Endodermal cell (in vitro differentiated cells): ENCODE measurements around the gene ZDHHC5. TPM values are rescaled to one million over a fixed set of nuclear protein-coding genes. Genes with fewer than 3 reads are reported as not detected.
A peak's percentile ranks its signal among the peaks of the same experiment; 100 is the strongest.

Experiments
- DNase-seq: peaks from one replicate; pipeline ENCODE4 v3.0.0-alpha.2; 2017
- H3K27ac ChIP-seq: 2 replicates; pipeline ENCODE4 v1.5.1; 2013; ENCODE audit warnings: mild to moderate bottlenecking, low read depth, low read length, moderate library complexity
- H3K27me3 ChIP-seq: 2 replicates; pipeline ENCODE4 v1.6.1; 2013; ENCODE audit warnings: mild to moderate bottlenecking, low read length, moderate library complexity; ENCODE audit not compliant: insufficient read depth, control insufficient read depth, poor library complexity, severe bottlenecking
- H3K36me3 ChIP-seq: 2 replicates; pipeline ENCODE4 v1.7.0; 2013; ENCODE audit warnings: mild to moderate bottlenecking, low read length, moderate library complexity; ENCODE audit not compliant: control insufficient read depth, insufficient read depth
- H3K4me1 ChIP-seq: one replicate; pipeline ENCODE4 v1.7.0; 2013; ENCODE audit warnings: low read length; ENCODE audit not compliant: control insufficient read depth, insufficient read depth
- H3K4me3 ChIP-seq: 2 replicates; pipeline ENCODE4 v1.5.1; 2013; ENCODE audit warnings: mild to moderate bottlenecking, low read length, moderate library complexity
- H3K9ac ChIP-seq: 2 replicates; pipeline ENCODE4 v1.6.1; 2013; ENCODE audit warnings: mild to moderate bottlenecking, low read length, moderate library complexity; ENCODE audit not compliant: poor library complexity, severe bottlenecking; ENCODE audit errors: extremely low read depth
- H3K9me3 ChIP-seq: 2 replicates; pipeline ENCODE4 v1.6.1; 2013; ENCODE audit warnings: mild to moderate bottlenecking, low read length, moderate library complexity; ENCODE audit not compliant: control insufficient read depth
- H3K27ac Mint-ChIP-seq: 2 replicates; pipeline ENCODE4 v1.8.0; 2020; ENCODE audit warnings: mixed read lengths
- H3K27me3 Mint-ChIP-seq: 2 replicates; pipeline ENCODE4 v1.8.0; 2021; ENCODE audit warnings: mild to moderate bottlenecking, mixed read lengths; ENCODE audit not compliant: insufficient read depth
- H3K36me3 Mint-ChIP-seq: 2 replicates; pipeline ENCODE4 v1.8.0; 2020; ENCODE audit warnings: low read depth, mixed read lengths
- H3K4me1 Mint-ChIP-seq: 2 replicates; pipeline ENCODE4 v1.8.0; 2020; ENCODE audit warnings: mixed read lengths
- H3K4me3 Mint-ChIP-seq: 2 replicates; pipeline ENCODE4 v1.8.0; 2020; ENCODE audit warnings: mild to moderate bottlenecking, moderate library complexity, mixed read lengths
- H3K9me3 Mint-ChIP-seq: 2 replicates; pipeline ENCODE4 v1.8.0; 2020; ENCODE audit warnings: mild to moderate bottlenecking, mixed read lengths
- CTCF ChIP-seq: fragments of 200-600 bp; sonication (generic); conservative IDR thresholded peaks from 2 replicates; pipeline ENCODE4 v1.5.0; 2021; ENCODE audit warnings: antibody characterized with exemption, mild to moderate bottlenecking
- WGBS, 2 experiments: methylation state at CpG; one replicate each; pipeline versions ENCODE4 v1.1.5 to v1.1.7; 2013; ENCODE audit warnings: missing lambda C conversion rate in 2 of 2, mixed read lengths in 1 of 2; ENCODE audit not compliant: insufficient coverage in 1 of 2, insufficient read length in 1 of 2; 5-methylcytosine and 5-hydroxymethylcytosine counted together
- total RNA-seq, 2 donors: library from RNA; stranded (reverse); fragmentation: NEBNext Ultra II Directional in 1 of 2; extraction: Animal tissue kit (Norgen Biotek cat#: 25700) in 1 of 2; gene quantifications; 2 replicates in 1 of 2; 3 replicates in 1 of 2; pipeline ENCODE4 v1.2.1, GENCODE V29; 2021

Gene ZDHHC5
- total RNA-seq, 2 donors from 2014 or later = 70.7 to 77.1 TPM

GRCh38 chr11:57646194-57646798 lies 21.6 kb upstream of the ZDHHC5 start:
- peak overlapping the region; percentile 43 for H3K4me3 Mint-ChIP-seq
- H3K27ac ChIP-seq = no peak overlapping the region
- H3K9me3 ChIP-seq = no peaks in the 10 kb centered on the region
- H3K9me3 Mint-ChIP-seq = no peaks in the 10 kb centered on the region
- H3K36me3 ChIP-seq = peaks cover 36% of the 10 kb centered on the region
- H3K27me3 Mint-ChIP-seq = no peaks in the 10 kb centered on the region
- H3K4me3 ChIP-seq = no peak overlapping the region
- H3K27me3 ChIP-seq = no peaks in the 10 kb centered on the region
- peaks cover 41% of the 10 kb centered on the region for H3K4me1 ChIP-seq
- no peak overlapping the region for H3K9ac ChIP-seq
- 62 to 76% methylated on average over 7 to 10 of the region's 10 CpGs for WGBS, 2 experiments
- H3K27ac Mint-ChIP-seq = peak overlapping the region; percentile 71
- H3K36me3 Mint-ChIP-seq = peaks cover 25% of the 10 kb centered on the region
- TF ChIP-seq CTCF = no peak
- peaks cover 77% of the 10 kb centered on the region for H3K4me1 Mint-ChIP-seq
- peak; percentile 63 for DNase-seq

GRCh38 chr11:57646799-57647303 lies 21.1 kb upstream of the ZDHHC5 start:
- Histone ChIP-seq H3K4me3 (no peak overlapping the region), H3K9ac (no peak overlapping the region), H3K4me1 (peaks cover 41% of the 10 kb centered on the region), H3K9me3 (no peaks in the 10 kb centered on the region), H3K27me3 (no peaks in the 10 kb centered on the region), H3K27ac (no peak overlapping the region), H3K36me3 (peaks cover 31% of the 10 kb centered on the region)
- 11 to 12% methylated on average over 7 to 22 of the region's 23 CpGs for WGBS, 2 experiments
- DNase-seq = peak; percentile 78
- peaks cover 74% of the 10 kb centered on the region for H3K4me1 Mint-ChIP-seq
- H3K27ac Mint-ChIP-seq = peak overlapping the region; percentile 71
- H3K36me3 Mint-ChIP-seq = peaks cover 19% of the 10 kb centered on the region
- peak overlapping the region; percentile 43 for H3K4me3 Mint-ChIP-seq
- no peaks in the 10 kb centered on the region for H3K9me3 Mint-ChIP-seq
- no peaks in the 10 kb centered on the region for H3K27me3 Mint-ChIP-seq
- TF ChIP-seq CTCF = no peak

- Histone ChIP-seq H3K4me3 (peak overlapping the region; percentile 15), H3K9ac (no peak overlapping the region), H3K27ac (no peak overlapping the region), H3K4me1 (peaks cover 41% of the 10 kb centered on the region), H3K27me3 (no peaks in the 10 kb centered on the region), H3K36me3 (peaks cover 26% of the 10 kb centered on the region), H3K9me3 (no peaks in the 10 kb centered on the region)
- Mint-ChIP-seq H3K27ac (peak overlapping the region; percentile 71), H3K4me1 (peaks cover 74% of the 10 kb centered on the region), H3K4me3 (peak overlapping the region; percentile 43), H3K27me3 (peaks cover 2% of the 10 kb centered on the region), H3K36me3 (peaks cover 15% of the 10 kb centered on the region), H3K9me3 (no peaks in the 10 kb centered on the region)
- DNase-seq = peak; percentile 76
- TF ChIP-seq CTCF = no peak
- WGBS, 2 experiments = 0 to 4% methylated on average over 5 to 10 of the region's 10 CpGs
Observed at GRCh38 chr11:57647372-57647771, 20.5 kb upstream of the ZDHHC5 start.
